Loucy (cell line): ENCODE data around the gene CTIF.
"Not testable (repeated sequence)": the region's sequence is repeated elsewhere in the genome, so short reads cannot be mapped to it uniquely, and the experiment has no call there.

Source experiments
- H2AFZ ChIP-seq: fragments of 200-600 bp; sonication (generic); 2 replicates; pipeline ENCODE4 v1.6.0; 2016; ENCODE audit warnings: antibody characterized with exemption, mild to moderate bottlenecking, low read length, moderate library complexity
- H3F3A ChIP-seq: fragments of 200-600 bp; 2 replicates; pipeline ENCODE4 v1.6.0; 2016; ENCODE audit warnings: antibody characterized with exemption, low read depth, mild to moderate bottlenecking
- H3K27me3 ChIP-seq: fragments of 200-600 bp; sonication (generic); 2 replicates; pipeline ENCODE4 v1.6.1; 2014; ENCODE audit warnings: low read length, mild to moderate bottlenecking; ENCODE audit not compliant: insufficient read depth, poor library complexity, severe bottlenecking
- H3K36me3 ChIP-seq: fragments of 200-600 bp; sonication (generic); 2 replicates; pipeline ENCODE4 v1.6.1; 2016; ENCODE audit warnings: low read length; ENCODE audit not compliant: insufficient read depth
- H3K4me1 ChIP-seq: fragments of 200-600 bp; sonication (generic); 2 replicates; pipeline ENCODE4 v1.5.1; 2014; ENCODE audit warnings: low read length, mild to moderate bottlenecking; ENCODE audit not compliant: insufficient read depth, poor library complexity, severe bottlenecking
- H3K4me2 ChIP-seq: fragments of 200-600 bp; sonication (generic); 2 replicates; pipeline ENCODE4 v1.6.0; 2014; ENCODE audit warnings: antibody characterized with exemption, low read length, low read depth, mild to moderate bottlenecking; ENCODE audit not compliant: poor library complexity, severe bottlenecking
- H3K4me3 ChIP-seq: fragments of 200-600 bp; sonication (generic); 2 replicates; pipeline ENCODE4 v1.5.1; 2014; ENCODE audit warnings: low read length, mild to moderate bottlenecking, mixed read lengths; ENCODE audit not compliant: poor library complexity, severe bottlenecking
- H3K79me2 ChIP-seq: fragments of 200-600 bp; sonication (generic); 2 replicates; pipeline ENCODE4 v1.6.1; 2014; ENCODE audit warnings: low read length; ENCODE audit not compliant: insufficient read depth
- H3K9ac ChIP-seq: fragments of 200-600 bp; sonication (generic); 2 replicates; pipeline ENCODE4 v1.6.0; 2014; ENCODE audit warnings: mild to moderate bottlenecking, low read depth, low read length, moderate library complexity; ENCODE audit not compliant: poor library complexity, severe bottlenecking
- H3K9me2 ChIP-seq: fragments of 200-600 bp; sonication (generic); replicated peaks from 2 replicates; pipeline ENCODE4 v1.6.1; 2016; ENCODE audit warnings: low read depth, low read length, mixed read lengths
- H3K9me3 ChIP-seq: fragments of 200-600 bp; sonication (generic); 2 replicates; pipeline ENCODE4 v1.6.1; 2014; ENCODE audit warnings: mild to moderate bottlenecking, antibody characterized with exemption, low read length, low read depth; ENCODE audit not compliant: insufficient read depth
- H4K20me1 ChIP-seq: fragments of 200-600 bp; sonication (generic); 2 replicates; pipeline ENCODE4 v1.6.0; 2014; ENCODE audit warnings: antibody characterized with exemption, low read length, mild to moderate bottlenecking; ENCODE audit not compliant: insufficient read depth, poor library complexity, severe bottlenecking
- CTCF ChIP-seq: fragments of 200-600 bp; sonication (generic); conservative IDR thresholded peaks from 2 replicates; pipeline ENCODE4 v1.5.1; 2014; ENCODE audit warnings: mild to moderate bottlenecking, antibody characterized with exemption, low read length
- EZH2phosphoT487 ChIP-seq: fragments of 200-600 bp; IDR thresholded peaks from 2 replicates; pipeline ENCODE4 v1.6.1; 2018; ENCODE audit warnings: antibody characterized with exemption, mild to moderate bottlenecking, moderate library complexity, borderline replicate concordance

The CTIF gene

GRCh38 chr18:48715711-48716361 is 177.0 kb downstream of the CTIF start:
- Histone ChIP-seq H3K27me3 (no peaks in the 10 kb centered on the region), H4K20me1 (no peaks in the 10 kb centered on the region), H3K4me2 (no peak overlapping the region), H3F3A (no peaks in the 10 kb centered on the region), H3K9me2 (no peaks in the 10 kb centered on the region), H3K4me1 (no peaks in the 10 kb centered on the region), H2AFZ (no peak overlapping the region), H3K9me3 (no peaks in the 10 kb centered on the region), H3K79me2 (no peaks in the 10 kb centered on the region), H3K9ac (no peak overlapping the region), H3K4me3 (no peak overlapping the region), H3K36me3 (peaks cover 12% of the 10 kb centered on the region; the same call in 1 of the 2 replicates)
- no peak for TF ChIP-seq EZH2phosphoT487
- TF ChIP-seq CTCF: no peak

GRCh38 chr18:48717227-48717626 is 178.4 kb downstream of the CTIF start:
- not testable (repeated sequence) for H3K4me2 ChIP-seq, H3K4me1 ChIP-seq, H3K79me2 ChIP-seq, H3K27me3 ChIP-seq, H2AFZ ChIP-seq, H3K9me2 ChIP-seq, H4K20me1 ChIP-seq, H3K9me3 ChIP-seq, H3F3A ChIP-seq, H3K4me3 ChIP-seq, H3K9ac ChIP-seq
- peaks cover 12% of the 10 kb centered on the region; the same call in 1 of the 2 replicates for H3K36me3 ChIP-seq

- no peak for TF ChIP-seq EZH2phosphoT487
- TF ChIP-seq CTCF: no peak
- Histone ChIP-seq H3K4me3 (no peak overlapping the region), H3K4me1 (no peaks in the 10 kb centered on the region), H3K27me3 (no peaks in the 10 kb centered on the region), H3K36me3 (peaks cover 11% of the 10 kb centered on the region; the same call in 1 of the 2 replicates), H3K4me2 (no peak overlapping the region), H3K9ac (no peak overlapping the region), H3F3A (no peaks in the 10 kb centered on the region), H2AFZ (no peak overlapping the region), H3K9me2 (no peaks in the 10 kb centered on the region), H3K9me3 (no peaks in the 10 kb centered on the region), H3K79me2 (no peaks in the 10 kb centered on the region), H4K20me1 (no peaks in the 10 kb centered on the region)
Observed at GRCh38 chr18:48718251-48718959, 179.6 kb downstream of the CTIF start.
